ENCODE data around the gene GANC.

DNA sequence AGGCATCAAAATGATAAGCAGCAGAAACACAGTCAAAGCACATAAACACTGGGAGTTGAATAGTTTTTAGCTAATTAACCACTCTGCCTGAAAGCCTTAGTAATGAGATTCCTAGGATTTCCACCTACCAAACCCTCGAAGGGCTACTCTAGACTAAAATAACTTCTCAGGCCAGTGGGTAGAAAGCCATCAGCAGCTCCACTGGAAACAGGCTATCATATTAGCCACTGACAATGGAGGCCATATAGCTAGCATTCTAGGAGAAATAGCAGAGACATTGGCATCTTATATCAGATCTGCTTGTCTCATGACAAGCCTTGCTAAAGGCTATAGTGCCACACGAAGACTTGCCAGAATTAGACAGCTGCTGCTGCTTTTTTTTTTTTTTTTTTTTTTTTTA is 81.8 kb downstream of the GANC start:
- no peak for TF ChIP-seq POLR2A (IDR thresholded peaks at IDR 0.05; ENCODE audit: low read length)
- TF ChIP-seq GATA1 (IDR thresholded peaks at IDR 0.05; ENCODE audit: low read depth, low read length), result no peak
